Upper lobe of right lung (tissue), 1 donor: ENCODE data around the gene CLIC5. TPM values are rescaled to one million over a fixed set of nuclear protein-coding genes. Genes with fewer than 3 reads are reported as not detected.

Source experiments
- ATAC-seq: fragments of 200-7000 bp; cut with Tn5 transposase; one replicate; pipeline ENCODE4 v1.9.1; 2020; ENCODE audit warnings: mild to moderate bottlenecking, moderate library complexity
- DNase-seq: peaks from one replicate; pipeline ENCODE4 v3.0.0-alpha.2; 2020
- H3K27ac ChIP-seq: fragments of 200-600 bp; one replicate; pipeline ENCODE4 v1.8.0; 2022
- H3K27me3 ChIP-seq: fragments of 200-600 bp; one replicate; pipeline ENCODE4 v1.8.0; 2022; ENCODE audit warnings: mild to moderate bottlenecking
- H3K36me3 ChIP-seq: fragments of 200-600 bp; one replicate; pipeline ENCODE4 v1.8.0; 2022
- H3K4me1 ChIP-seq: fragments of 200-600 bp; one replicate; pipeline ENCODE4 v1.8.0; 2022
- H3K4me3 ChIP-seq: fragments of 200-600 bp; one replicate; pipeline ENCODE4 v1.8.0; 2022; ENCODE audit warnings: mild to moderate bottlenecking
- H3K9me3 ChIP-seq: fragments of 200-600 bp; one replicate; pipeline ENCODE4 v1.8.0; 2022
- CTCF ChIP-seq: fragments of 200-600 bp; IDR thresholded peaks from one replicate; pipeline ENCODE4 v1.8.0; 2022; ENCODE audit warnings: antibody characterized with exemption
- intact Hi-C: fragments of 100-400 bp; cut with DNase I; formaldehyde crosslinking; loops from one replicate; pipeline ENCODE4 v1.11.0; 2022
- total RNA-seq: library from RNA; stranded (reverse); fragmentation: NEBNext Ultra II Directional; extraction: Animal tissue kit (Norgen Biotek cat#: 25700); gene quantifications from one replicate; pipeline ENCODE4 v1.2.1, GENCODE V29; 2021
- donor health status: DM: no; HTN: yes; CAD: no; lungs with severe emphysema.

The CLIC5 gene
- total RNA-seq, 1 donor from 2014 or later = 131 TPM

GRCh38 chr6:45947807-45948206 is 67.9 kb downstream of the CLIC5 start:
- Histone ChIP-seq H3K4me3 (no peak overlapping the region), H3K36me3 (no peaks in the 10 kb centered on the region), H3K27me3 (no peaks in the 10 kb centered on the region), H3K4me1 (no peaks in the 10 kb centered on the region), H3K27ac (no peak overlapping the region), H3K9me3 (no peaks in the 10 kb centered on the region)
- DNase-seq = no peak
- TF ChIP-seq CTCF = no peak
- ATAC-seq = no peak
- intact Hi-C loops = no loop called here

GRCh38 chr6:45946887-45947286 is 68.8 kb downstream of the CLIC5 start:
- DNase-seq (no peak), ATAC-seq (peak; percentile 11)
- Histone ChIP-seq H3K9me3 (no peaks in the 10 kb centered on the region), H3K27ac (no peak overlapping the region), H3K4me3 (no peak overlapping the region), H3K36me3 (no peaks in the 10 kb centered on the region), H3K27me3 (no peaks in the 10 kb centered on the region), H3K4me1 (no peaks in the 10 kb centered on the region)
- intact Hi-C loops = no loop called here
- no peak for TF ChIP-seq CTCF

GRCh38 chr6:45946352-45946751 is 69.3 kb downstream of the CLIC5 start:
- TF ChIP-seq CTCF = peak; percentile 29
- ATAC-seq = peak; percentile 45
- Histone ChIP-seq H3K4me3 (no peak overlapping the region), H3K36me3 (no peaks in the 10 kb centered on the region), H3K9me3 (no peaks in the 10 kb centered on the region), H3K27me3 (no peaks in the 10 kb centered on the region), H3K4me1 (no peaks in the 10 kb centered on the region), H3K27ac (no peak overlapping the region)
- no peak for DNase-seq
- intact Hi-C loops = no loop called here

- DNase-seq = no peak
- Histone ChIP-seq H3K9me3 (no peaks in the 10 kb centered on the region), H3K36me3 (no peaks in the 10 kb centered on the region), H3K27me3 (no peaks in the 10 kb centered on the region), H3K4me3 (no peak overlapping the region), H3K4me1 (no peaks in the 10 kb centered on the region), H3K27ac (no peak overlapping the region)
- no peak for TF ChIP-seq CTCF
- ATAC-seq = no peak
- intact Hi-C loops = no loop called here
Observed at GRCh38 chr6:45942953-45943352, 72.7 kb downstream of the CLIC5 start.

- H3K9me3 ChIP-seq = no peaks in the 10 kb centered on the region
- intact Hi-C loops = loop anchor here (5.0 kb wide), 1 partner anchor 473 kb away; no protein-coding TSS in a partner anchor
- no peak overlapping the region for H3K4me3 ChIP-seq
- no peak for DNase-seq
- H3K27me3 ChIP-seq = no peaks in the 10 kb centered on the region
- no peak overlapping the region for H3K27ac ChIP-seq
- ATAC-seq = no peak
- TF ChIP-seq CTCF = no peak
- H3K4me1 ChIP-seq = no peaks in the 10 kb centered on the region
- H3K36me3 ChIP-seq = no peaks in the 10 kb centered on the region
Observed at GRCh38 chr6:45933855-45934254, 81.8 kb downstream of the CLIC5 start.

- intact Hi-C loops = loop anchor here (5.0 kb wide), 1 partner anchor 476 kb away; no protein-coding TSS in a partner anchor
- Histone ChIP-seq H3K4me3 (no peak overlapping the region), H3K9me3 (no peaks in the 10 kb centered on the region), H3K36me3 (no peaks in the 10 kb centered on the region), H3K27ac (no peak overlapping the region), H3K4me1 (no peaks in the 10 kb centered on the region), H3K27me3 (no peaks in the 10 kb centered on the region)
- DNase-seq = no peak
- no peak for TF ChIP-seq CTCF
- no peak for ATAC-seq
Observed at GRCh38 chr6:45931232-45931631, 84.4 kb downstream of the CLIC5 start.
